Activated CD8-positive, alpha-beta memory T cell treated with anti-CD3 and anti-CD28 coated beads for 4 hours (primary cell): Measurements from ENCODE around the gene TAF8.
A peak's percentile ranks its signal among the peaks of the same experiment; 100 is the strongest.
"Not testable (repeated sequence)": the region's sequence is repeated elsewhere in the genome, so short reads cannot be mapped to it uniquely, and the experiment has no call there.

Source experiments
- DNase-seq, 2 donors: peaks; one replicate each; pipeline ENCODE4 v3.0.0-alpha.2; 2020; ENCODE audit warnings: low read depth in 2 of 2

TAF8 gene, protein sequence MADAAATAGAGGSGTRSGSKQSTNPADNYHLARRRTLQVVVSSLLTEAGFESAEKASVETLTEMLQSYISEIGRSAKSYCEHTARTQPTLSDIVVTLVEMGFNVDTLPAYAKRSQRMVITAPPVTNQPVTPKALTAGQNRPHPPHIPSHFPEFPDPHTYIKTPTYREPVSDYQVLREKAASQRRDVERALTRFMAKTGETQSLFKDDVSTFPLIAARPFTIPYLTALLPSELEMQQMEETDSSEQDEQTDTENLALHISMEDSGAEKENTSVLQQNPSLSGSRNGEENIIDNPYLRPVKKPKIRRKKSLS

DNA sequence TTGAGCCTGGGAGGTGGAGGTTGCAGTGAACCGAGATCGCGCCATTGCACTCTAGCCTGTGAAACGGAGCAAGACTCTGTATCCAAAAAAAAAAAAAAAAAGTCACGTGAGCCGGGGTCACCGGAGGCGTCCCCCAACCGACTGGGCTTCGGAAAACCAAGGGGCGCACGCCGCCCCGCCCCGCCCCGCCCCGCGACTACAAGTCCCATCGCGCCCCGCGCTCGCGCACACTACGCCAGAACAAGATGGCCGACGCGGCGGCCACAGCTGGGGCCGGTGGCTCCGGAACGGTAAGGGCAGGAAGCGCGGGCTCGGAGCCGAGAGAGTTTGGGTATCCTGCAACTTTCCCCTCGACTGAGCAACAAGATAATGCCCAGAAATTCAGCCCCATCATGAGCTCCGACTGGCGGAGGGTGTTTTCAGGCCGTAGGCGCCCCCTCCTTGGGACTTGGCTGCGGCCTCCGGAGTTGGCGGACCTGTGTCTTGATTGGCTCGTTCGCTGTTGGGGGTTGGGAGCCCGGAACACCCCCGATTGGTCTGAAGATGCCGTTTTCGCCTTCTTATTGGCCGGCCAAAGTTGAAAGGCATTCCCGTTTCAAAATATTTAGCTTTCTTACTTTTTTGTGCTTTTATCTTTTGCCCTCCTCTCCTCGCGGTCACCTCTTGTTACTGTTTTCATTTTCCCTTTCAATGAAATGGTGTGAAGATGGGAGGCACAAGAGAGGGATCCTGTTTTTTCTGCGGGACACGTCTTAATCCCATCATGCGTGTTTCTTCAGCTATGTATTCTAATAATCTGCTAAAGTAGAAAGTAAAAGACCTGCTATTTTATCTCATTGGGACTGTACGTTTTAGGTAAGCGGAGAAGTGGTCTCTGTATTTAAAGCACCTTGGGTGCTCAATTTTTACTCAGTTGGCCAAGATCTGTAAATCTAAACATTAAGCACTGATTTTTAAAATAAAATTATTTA, at the start of gene TAF8:
Gene TAF8 (plus strand): TSS at position 228 of the 971 bp plus-strand sequence. CDS start 18 bp downstream, at position 246.
- DNase-seq = peak; percentile 74 to 83

DNA sequence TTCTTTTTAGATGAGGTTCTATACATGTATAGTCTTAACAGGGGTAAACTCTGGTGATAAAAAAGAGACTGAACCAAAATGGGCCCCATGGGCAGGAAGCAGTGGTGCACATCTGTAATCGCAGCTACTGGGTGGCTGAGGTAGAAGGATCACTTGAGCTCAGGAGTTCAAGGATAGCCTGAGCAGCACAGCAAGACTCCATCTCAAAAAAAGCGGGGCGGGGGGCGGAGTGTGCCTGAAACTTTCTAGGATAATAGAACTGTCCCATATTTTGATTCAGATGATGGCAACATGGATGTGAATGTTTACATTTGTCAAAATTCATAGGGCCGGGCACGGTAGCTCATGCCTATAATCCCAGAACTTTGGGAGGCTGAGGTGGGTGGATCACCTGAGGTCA, 48.8 kb upstream of the TAF8 start:
- no peak for DNase-seq

DNA sequence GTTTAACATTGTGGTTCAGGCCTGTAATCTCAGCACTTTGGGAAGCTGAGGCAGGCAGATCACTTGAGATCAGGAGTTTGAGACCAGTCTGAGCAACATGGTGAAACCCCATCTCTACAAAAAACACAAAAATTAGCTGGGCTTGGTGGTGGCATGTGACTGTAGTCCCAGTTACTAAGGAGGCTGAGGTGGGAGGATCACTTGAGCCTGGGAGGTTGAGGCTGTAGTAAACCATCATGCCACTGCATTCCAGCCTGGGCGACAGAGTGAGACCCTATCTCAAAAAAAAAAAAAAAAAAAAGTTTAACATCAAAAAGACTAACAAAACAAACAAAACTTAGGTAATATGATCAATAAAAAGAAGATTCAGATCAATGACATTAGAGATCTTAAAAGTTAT, 46.7 kb upstream of the TAF8 start:
- DNase-seq = not testable (repeated sequence)

DNA sequence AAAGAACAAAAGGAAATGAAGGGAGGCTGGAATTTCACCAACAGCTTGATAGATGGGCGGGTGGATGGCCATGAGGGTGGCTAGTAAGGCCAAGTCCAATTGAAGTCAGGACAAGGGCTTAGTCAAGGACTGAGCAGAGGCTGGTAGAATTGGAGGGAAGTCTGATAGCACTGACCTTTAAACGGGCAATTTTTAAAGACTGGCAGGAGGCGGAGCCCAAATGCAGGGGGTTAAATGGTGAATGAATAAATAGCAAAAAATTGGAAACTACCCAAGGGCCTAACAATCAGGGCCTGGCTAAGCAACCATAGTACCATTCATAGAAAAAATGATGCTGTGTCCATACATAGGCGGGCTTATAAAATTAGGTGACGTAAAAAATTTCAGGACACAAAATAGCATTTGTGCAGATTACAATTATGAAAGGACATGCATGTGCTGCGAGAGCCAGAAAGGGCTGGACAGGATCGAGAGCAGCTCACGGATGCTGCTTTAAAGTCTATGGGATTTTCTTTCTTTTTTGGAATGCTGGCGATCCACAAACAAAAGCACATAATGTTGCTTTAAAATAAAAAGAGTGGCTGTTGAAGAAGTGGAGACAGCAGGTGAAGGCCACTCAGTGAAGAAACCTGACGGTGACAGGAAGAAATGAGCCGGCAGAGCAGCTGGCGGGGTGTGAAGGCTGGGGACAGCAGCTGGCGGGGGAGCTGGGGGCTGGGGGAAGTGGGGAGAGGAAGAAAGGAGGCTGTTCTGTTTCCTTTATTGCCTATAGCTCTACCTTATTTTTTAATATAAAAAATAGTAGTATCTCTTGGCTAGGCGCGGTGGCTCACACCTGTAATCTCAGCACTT, 42.8 kb upstream of the TAF8 start:
- no peak for DNase-seq

DNA sequence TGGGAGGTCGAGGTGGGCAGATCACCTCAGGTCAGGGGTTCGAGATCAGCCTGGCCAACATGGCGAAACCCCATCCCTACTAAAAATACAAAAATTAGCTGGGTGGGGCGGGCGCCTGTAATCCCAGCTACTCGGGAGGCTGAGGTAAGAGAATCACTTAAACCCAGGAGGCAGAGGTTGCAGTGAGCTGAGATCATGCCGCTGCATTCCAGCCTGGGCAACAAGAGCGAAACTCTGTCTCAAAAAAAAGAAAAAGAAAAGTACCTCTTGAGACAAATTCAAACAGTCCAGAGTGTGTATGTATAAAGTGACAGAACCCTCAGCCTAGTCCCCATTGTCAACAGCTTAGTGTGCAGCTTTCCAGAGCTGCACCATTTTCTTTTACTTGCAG, 42.2 kb upstream of the TAF8 start:
- not testable (repeated sequence) for DNase-seq

DNA sequence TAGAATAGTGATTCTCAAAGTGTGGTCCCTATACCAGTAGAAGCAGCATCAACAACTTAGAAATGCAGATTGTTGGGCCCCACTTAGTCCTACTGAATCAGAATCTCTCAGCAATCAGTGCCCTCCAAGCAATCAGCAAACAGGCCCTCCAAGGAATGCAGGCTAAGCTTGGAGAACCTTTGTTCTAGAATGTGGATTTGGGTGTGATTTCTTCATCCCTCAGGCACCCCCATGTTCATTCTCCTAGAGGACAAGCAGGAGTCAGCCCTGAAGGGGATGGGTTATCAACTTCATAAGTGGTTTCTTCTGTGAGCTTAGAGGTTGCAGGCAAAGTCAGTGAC, 40.5 kb upstream of the TAF8 start:
- no peak for DNase-seq

DNA sequence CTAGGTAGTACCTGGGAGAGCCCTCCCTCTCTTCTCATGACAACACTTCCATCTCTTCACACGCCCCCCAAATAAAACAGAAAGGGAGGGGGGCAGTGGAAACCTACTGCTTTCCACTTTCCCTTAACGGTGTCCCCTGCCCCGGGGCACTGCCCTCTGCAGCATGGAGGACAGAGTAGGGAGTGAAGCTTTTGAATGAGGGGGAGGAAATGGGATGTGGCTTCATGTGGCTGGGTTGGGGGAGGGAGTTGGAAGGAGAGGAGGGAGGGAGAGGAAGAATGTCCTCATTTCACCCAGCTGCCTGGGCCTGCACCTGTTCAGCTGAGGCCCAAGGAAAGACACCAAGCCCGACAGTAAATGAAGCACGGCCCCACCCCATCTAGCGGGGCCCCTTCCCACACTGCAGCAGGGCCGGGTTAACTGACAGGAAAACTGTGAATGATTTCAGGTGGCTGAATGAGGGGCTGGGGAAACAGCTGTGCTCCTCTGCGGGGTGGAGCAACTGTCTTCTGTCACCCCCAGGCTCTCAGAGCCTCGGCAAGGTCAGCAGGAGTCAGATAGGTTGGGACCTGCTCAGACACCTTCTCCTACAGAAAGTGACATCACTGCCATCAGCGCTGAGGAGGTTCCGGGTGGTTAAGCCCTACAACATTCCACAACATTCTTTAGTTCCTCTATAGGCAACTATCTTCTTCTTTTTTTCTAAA, 40.0 kb upstream of the TAF8 start:
- no peak for DNase-seq

DNA sequence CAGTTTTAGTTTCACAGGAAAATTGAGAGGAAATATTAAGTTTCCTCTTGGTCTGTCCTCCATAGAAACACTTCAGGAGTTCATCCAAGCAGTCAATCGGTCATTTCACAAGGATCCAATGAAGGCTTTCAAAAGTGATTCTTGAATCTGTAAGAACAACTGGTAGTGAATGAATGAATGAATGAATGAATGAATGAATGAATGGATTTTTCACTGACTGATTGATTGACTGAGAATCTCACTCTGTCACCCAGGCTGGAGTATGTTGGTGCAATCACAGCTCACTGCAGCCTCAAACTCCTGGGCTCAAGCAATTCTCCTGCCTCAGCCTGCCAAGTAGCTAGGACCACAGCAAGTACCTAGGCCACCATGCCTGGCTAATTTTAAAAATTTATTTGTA, 39.4 kb upstream of the TAF8 start:
- DNase-seq = no peak

DNA sequence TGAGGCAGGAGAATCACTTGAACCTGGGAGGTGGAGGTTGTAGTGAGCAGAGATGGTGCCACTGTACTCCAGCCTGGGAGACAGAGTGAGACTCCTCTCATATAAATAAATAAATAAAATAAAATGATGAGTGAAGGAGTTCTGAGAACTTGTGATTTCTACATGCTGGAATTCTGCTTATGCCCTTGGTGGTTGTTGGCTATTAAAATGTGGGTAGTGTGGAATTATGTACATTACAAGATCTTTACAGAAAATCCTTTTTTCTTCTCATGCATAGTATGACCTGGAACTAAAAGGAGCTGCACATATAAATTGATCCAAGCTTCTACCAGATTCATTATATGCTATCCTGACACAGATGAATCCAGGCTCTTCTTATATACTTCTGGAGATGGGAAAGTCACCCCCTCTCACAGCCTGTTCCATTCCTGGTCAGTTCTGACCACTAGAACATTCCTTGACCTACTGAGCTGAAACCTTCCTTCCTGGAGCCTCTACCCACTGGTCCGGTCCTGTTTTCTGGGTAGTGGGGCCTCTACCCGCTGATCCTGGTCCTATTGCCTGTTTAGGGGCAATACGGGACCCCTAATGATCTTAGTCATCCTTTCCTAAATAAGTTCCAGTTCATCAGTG, 37.7 kb upstream of the TAF8 start:
- DNase-seq = no peak

DNA sequence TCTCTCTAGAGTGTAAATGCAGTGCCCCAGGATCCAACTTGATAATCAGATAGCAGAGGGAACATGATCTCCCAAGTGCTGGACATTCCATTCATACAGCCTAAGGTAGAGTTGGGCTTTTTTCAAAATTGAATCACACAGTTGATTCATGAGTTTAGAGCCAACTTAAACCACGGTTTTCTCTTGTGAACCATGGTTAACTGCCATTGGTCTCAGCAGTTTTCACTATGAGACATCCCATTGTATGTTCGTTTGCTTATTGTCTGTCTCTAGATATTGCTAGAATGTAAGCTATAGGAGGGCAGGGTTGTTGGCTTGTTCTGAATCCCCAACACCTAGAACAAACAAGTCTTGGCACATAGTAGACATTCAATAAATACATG, 37.2 kb upstream of the TAF8 start:
- DNase-seq = no peak

DNA sequence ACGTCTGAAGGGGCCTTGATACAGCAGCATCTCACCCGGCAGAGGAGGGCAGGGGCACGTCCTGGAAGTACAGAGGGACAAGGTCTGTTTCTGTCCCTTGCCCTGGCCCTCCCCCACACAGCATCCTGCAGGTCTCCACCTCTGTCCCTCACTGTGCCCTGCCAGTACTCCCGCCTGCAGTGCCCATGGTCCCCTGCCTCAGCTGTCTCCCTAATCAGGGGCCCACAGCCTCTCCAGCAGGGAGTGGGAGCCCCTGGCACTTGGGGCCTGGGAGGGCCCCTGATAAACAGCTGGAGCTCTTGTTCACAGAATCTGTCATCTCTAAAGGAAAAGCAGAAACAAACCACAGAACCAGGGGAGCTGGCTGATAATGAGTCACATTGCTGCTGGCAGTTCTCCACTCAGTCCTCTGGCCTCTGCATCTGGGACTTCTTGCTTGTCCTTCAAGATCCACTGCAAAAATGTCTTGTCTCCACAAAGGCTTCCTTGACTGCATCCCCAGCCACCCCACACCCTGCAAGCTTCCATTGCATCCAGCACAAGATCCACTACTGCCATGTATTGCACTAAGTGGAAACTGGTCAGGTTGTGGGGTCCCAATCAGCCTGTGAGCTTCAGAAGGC, 33.2 kb upstream of the TAF8 start:
- DNase-seq = no peak

DNA sequence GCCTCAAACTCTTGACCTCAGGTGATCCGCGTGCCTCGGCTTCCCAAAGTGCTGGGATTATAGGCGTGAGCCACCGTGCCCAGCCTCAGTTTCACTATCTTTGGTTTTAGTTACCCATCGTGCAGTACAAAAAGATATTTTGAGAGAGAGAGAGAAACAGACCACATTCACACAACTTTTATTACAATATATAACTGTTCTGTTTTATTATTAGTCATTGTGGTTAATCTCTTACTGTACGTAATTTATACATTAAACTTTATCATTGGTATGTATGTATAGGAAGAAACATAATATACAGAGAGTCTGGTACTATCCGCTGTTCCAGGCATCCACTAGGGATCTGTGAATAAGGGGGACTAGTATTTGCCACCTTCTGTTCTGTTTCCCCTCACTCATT, 29.4 kb upstream of the TAF8 start:
- DNase-seq = no peak

DNA sequence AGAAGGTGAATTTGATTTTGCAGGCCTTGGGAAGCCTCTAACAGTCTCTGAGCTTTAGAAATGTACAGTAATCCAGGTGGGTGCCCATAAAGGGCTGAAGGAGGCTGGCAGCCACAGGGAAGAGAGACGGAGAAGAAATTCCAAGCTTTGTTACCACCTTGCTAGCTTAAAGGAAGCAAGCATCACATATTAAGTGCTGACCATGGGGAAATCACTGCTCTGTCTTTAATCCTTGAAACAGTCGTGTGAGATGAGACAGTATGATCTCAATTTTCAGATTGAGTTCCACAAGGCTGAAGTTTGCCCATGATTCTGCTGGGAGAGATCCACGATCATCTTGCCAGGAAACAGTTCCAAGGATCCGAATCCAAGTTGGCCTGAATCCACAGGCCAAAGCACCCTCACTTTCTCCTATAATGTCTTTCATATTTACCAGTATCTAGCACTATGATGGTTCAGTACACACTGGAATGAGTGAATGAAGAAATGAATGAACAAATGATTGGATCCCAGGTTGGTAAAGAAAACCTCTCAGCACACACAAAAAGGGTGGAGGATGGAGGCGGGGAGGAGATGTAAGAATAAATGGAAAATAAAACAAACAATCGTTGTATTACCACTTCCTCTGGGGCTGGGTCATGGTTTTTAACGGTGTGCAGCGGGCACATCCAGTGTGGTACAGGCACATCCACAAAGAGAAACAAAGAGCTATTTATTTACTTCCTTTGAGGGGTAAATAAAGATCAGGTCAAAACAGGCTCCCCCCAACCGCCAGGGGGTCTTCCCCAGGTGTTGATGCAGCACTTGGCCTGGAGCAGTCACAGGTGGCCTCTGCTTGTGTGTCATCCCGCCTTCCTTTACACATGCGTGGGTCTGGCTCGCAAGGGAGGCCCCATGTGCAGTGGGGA, 28.2 kb upstream of the TAF8 start:
- peak in 1 of 2 donors; percentile 60 for DNase-seq

DNA sequence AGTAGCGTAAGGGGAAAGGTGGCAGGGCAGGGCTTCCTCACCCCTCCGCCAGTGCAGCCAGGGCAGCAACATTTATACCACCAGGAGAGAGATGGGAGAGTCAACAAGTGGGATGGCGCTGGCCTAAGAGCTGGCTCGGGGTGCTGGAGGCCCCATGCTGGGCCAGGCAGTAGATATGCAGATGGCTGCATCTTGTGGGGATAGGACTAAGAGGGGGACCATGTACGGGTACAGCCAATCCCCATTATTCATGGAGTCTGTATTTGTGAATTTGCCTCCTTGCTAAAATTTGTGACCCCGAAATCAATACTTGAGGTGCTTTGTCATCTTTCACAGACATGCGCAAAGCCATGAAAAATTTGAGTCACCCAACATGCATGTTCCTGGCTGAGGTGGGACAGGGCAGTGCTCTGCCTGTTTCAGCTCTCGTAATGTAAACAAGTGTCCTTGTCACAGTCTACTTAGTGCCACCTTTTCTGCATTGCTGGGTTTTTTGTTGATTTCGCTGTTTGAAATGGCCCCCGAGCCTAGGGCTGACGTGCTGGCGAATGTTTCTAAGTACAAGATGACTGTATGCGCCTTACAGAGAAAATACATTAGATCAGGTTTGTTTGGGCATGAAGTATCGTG, 27.5 kb upstream of the TAF8 start:
- no peak for DNase-seq

DNA sequence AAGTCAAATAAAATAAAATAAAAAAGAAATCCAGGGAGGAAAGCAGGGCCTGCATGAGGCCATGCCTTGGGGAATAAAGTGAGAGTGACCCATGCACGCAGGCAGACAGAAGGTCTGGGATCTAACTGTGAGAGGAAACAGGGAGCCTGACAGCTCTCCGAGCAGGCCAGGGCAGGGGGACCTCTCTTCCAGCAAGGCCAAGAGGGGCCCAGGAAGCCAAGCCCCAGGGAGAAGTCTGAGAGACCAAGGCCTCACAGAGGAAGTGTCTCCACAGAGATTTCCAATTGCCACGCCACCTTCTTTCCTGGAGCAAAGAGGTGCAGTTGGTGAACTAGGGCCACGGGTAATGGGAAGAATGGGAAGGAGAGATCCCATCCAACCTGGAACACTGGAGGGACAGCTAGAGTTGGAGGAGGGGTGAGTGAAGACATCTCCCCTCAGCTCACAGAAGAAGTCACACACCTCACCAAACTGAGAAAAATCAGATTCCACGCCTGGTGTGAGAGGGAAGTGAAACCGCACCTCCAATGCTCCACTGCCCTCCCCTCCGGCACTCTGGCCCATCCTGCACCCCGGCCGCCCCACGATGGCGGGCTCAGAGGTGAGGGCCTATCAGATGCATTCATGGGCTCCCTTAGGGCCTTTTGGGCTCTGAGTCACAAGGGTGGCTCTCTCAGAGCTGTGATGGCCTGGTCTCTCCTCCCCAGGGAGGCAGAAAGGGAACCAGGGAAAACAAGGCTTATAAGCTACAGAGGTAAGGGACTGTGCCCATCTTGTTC, 25.1 kb upstream of the TAF8 start:
- no peak for DNase-seq

DNA sequence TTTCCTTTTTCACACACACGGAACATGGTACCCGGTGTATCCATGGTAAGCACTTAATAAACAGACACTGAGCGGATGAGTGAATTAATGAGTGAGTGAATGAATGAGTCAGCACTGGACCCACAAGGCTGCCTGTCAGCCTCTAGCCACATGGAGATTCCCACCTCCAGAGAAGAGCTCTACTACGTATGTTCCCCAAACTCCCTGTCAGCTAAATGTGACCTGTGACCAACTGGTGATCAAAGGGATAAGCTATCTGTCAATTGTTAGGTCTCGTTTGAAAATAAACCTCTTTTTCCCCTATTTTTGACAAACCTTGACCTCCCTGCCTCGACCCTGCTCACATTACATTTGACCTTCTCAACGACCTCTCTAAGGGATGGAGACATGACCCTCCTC, 24.5 kb upstream of the TAF8 start:
- no peak for DNase-seq

DNA sequence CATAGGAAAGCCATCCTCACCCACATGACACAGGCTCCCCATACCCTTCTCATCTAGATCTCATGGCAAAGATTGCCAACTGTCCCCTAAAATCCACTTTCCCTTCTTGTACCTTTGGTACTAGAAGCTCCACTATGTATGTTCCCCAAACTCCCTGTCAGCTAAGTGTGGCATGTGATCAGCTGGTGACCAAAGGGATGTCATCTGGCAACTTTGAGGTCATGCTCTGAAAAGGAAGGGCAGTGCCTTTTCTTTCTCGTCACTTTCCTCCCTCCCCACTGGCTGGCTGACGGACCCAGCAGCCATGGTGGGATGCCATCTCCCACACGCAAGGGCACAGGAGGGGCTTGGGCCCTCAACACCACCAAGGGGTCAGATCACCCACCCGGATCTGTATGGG, 23.8 kb upstream of the TAF8 start:
- no peak for DNase-seq
